Activated T-cell treated with anti-CD3 and anti-CD28 coated beads for 1 hour (primary cell): ENCODE measurements around the gene SEMA7A.

Experiments used
- DNase-seq: peaks from one replicate; pipeline ENCODE4 v3.0.0-alpha.2; 2020; ENCODE audit warnings: low read depth

The SEMA7A gene

DNA sequence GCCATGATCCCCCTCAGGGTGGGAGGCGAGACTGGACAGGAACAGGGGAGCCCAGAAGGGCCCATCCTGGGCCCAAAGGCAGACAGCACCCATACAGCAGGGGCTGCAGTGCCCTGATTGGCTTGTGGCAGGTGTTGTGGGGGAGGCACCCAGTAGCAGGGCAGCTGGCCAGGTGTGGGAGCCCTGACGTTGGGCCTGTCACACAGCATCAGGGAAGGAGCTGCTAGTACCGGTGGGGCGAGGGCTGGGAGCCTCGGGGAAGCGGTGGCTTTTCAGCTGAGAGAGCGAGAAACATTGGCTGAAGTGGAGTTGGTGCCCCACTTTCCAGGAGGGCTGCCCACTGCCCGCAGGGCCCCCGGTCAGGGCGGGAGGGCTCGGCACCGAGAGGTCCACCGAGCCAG is 46.6 kb downstream of the SEMA7A start:
- DNase-seq: no peak

DNA sequence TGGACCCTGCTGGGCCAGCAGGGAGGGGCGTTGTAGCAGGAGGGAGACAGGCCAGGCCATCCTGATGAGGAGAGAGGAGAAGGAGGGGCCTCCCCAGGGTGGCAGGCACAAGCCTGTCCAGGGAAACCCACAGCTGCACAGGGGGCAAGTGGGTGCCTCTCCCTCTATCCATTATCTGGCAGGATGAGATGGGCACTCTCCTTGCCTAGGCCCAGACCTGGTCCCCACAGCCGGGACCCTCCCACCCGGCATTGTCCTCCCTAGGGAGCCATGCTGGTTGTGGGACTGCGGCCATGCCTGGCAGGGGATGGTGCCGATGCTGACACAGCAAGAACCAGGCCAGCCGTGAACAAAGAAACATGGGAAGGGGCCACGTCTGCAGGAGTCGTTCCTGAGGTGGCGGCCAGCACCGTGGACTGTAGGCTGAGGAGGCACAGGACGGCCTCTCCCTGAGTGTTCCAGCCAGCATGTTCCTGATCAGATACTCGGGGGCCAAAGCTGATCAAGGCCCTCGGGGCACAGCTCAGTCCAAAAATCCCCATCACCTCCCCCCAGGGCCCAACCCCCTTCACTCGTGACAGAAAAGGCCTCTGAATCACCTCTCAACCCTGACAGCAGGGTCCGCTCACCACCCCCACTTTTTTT is 47.1 kb downstream of the SEMA7A start:
- no peak for DNase-seq

DNA sequence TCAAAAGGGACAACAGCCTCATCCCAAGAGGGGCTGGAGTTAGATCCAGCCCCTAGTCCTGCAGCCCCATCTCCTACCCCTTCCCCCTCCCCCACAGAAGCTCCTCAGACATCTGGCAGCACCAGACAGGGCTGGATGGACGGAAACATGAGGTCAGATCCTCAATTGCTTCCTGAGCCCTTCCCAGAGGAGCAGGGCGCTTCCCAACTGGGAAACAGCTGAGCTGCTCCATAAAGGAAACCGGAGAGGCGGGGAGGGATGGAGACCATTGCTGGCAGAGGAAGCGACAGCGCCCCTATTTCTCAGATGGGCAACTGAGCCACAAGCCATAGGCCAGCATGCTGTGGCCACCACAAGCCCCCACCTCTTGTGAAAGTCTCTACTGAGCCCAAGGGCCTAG is 48.0 kb downstream of the SEMA7A start:
- no peak for DNase-seq

DNA sequence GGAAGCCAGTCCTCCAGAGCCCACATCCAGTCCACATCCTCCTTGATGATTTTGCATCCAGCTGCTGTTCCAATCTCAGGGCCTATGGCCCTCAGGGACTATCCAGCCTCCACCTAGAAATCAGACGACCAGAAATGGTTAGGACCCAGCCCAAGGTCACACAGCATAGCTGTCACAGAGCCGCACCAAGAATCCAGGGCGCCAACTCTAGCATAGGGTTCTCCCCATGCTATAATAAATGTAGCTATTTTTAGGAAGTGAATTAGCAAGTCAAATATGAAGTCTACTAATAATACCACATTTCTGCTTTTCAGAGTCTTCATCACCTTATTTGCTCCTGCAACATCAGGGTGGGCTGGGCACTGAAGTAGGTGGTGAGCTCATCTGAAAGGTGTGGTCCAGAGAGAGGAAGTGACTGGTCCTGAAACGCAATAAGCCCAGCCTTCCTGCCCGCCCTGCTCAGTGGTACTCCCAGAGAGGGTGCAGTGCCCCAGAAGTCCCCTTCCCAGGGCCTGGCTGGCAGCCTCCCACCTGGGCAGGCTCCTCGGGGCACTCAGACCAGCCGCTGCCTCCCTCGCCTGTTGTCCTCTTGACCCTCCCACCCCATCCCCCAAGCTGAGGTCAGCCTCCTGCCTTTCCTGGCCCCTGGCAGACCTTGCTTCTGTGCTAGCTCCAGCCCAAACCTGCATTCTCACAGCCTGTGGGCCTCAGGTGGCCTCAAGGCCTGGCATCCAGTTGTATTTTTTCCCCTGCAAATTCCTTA is 48.7 kb downstream of the SEMA7A start:
- DNase-seq: no peak

DNA sequence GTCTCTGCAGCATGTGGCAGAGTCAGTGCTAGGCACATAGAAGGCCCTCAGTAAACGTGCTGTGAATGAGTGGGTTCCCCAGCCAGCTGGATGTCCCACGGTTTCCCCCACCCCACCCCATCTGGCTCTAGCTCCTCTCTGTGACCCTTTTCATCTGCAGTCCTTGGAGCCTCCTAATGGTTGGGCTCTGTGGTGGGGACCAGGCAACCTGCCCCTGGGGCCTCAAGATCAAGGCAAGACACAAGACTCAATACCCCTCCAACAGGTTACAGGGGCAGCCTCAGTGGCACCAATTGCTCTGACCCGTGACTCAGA is 49.2 kb downstream of the SEMA7A start:
- no peak for DNase-seq

DNA sequence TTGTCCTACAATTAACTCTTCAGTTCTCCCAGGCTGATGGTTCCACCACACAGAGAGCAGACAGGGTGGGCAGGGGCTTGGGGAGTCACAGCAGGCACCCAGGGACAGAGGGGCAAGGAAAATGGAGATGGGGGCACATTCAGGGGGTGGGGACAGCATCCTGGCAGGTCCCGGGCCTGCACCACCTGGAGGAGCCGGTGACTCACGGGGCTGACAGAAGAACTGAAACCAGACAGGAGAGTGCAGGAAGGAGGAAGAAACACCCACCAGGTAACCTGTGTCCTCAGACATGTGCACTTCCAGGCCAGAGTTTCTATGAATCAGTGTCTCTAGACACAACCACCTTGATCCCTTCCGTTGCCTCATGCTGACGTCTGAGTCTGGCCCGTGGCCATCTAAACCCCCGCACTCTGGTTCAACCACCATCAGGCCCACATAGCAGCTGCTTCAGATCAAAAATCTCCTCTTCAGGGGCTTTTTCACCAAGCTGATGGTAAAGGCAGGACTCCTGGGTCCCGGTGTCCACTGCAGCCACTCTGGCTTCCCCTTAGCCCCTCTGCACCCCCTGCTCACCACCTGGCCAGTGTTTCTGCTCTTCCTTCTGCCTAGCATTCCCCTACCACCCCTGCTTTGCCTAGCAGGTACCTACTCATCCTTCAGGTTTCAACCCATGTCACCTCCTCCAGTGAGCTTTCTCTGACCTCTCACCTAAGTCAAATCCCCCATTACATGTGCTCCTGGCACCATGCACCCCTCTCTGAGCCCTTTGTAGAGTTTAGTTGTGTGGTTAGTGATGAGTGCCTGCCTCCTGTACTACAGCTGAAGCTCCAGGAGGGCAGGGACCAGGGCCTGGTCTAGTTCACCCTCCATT is 49.8 kb downstream of the SEMA7A start:
- DNase-seq: peak; percentile 22

DNA sequence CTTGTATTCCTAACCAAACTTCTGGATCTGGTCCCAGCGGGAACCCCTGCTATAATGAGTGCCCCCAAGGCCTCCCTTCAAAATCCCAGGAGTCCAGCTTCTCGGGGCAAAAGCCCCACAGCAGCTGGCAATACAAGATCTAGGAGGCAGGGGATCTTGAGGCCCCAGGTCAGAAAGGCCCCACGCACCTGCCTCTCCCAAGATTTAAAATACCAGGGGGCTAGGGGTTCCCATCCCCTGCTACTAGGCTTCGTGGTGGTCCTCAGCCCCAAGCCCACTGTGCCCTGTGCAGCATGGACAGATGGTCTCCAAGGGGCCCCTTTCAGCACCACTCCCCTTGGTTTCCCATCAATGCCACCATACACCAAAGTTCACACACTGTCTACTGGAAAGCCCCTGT is 50.5 kb downstream of the SEMA7A start:
- DNase-seq: no peak

DNA sequence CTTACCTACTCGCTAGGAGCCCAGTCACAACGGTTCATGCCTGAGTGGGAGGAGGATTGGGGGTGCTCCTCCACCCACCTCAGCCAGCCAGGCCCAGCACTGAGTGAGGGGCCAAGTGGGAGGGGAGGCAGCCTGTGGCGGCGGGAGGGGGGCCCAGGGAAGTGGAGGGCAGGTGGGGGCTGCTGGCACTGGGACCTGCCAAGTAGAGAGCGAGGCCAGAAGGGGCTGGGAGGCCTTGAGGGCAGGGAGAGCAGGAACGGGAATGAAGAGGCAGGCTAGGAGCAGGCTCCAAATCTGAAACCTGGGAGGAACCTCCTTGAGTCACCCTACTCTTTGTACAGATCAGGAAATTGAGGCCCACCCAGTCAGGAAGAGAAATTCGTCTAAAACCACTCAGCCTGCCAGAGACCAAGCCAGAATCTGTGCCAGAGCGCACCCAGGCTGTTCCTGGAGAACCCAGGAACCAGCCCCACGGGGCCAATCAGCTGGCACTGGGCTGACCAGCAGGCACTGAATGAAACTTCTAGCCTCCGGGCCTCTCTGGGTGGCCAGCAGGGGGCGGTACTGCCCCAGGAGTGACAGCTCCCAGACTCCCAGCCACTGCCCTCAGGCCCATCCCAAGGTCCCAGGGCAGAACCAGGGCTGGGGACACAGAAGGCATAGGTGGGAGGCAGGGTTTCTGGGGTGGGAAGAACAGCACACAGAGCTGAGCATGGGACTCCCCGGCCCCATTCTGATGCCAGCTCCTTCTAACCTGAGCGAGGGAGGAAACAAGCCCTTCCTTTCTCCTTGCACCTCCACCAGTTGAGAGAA is 51.5 kb downstream of the SEMA7A start:
- DNase-seq: peak; percentile 73

DNA sequence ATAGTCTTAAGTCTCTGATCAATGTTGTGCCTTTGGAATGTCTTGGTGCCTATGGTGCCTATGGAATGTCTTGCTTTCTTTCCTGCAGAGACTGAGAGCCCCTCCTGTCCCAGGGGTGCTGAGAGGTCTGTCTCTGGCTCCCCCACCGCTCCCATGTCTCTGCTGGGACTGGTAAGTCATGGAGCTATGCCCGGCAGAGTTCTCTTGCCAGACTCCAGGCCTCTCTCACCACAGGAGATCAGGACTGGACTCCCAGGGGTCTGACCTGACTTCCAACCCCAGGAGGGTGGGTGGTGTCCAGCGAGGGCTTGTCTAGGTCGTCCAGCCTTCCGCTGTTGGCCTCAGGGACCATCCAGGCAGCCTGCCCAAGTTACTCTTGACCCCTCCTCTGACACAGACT is 52.3 kb downstream of the SEMA7A start:
- no peak for DNase-seq

DNA sequence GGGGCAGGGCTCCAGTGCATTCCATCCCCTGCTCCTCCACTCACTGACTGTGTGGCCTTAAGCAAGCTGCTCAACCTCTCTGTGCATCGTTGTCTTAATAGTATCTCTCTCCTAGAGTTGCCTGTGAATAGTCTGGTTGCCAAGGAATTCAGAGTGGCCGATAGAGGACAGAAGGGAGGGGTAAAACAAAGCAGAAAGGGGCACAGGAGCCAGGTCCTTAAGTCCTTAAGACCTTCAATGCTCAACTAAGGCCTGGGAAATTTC is 52.6 kb downstream of the SEMA7A start:
- no peak for DNase-seq

DNA sequence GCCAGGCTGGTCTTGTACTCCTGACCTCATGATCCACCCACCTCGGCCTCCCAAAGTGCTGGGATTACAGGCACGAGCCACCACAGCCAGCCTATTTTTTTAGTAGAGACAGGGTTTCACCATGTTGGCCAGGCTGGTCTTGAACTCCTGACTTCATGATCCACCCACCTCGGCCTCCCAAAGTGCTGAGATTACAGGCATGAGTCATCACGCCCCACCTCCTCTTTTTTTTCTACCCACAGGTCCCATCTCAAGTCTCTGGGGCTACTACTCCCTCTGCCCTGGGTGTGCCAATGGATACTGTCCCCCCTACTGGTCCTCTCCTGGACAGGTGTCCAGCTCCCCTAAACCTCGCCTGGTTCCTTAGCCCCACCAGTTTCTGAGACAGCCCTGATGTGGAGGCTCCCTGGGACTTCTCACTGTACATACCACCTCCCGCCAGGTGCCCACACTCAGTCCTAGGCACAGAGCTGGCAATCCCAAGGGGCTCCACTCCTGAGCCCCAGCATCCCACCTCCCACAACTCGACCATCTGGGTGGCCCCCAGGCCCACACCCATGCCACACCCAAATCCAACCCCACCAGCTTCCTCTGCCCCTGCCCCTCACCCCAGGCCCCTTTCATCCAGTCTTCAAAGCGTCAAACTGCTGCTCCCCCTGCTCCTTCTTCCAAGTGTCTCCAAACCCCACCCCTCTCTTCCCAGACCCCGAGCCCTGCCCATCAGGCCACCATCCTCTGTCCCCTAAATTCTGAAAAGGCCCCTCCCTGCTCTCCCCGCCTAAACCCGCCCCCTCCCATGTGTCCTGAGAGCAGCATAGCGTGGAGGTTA is 53.2 kb downstream of the SEMA7A start:
- DNase-seq: no peak

DNA sequence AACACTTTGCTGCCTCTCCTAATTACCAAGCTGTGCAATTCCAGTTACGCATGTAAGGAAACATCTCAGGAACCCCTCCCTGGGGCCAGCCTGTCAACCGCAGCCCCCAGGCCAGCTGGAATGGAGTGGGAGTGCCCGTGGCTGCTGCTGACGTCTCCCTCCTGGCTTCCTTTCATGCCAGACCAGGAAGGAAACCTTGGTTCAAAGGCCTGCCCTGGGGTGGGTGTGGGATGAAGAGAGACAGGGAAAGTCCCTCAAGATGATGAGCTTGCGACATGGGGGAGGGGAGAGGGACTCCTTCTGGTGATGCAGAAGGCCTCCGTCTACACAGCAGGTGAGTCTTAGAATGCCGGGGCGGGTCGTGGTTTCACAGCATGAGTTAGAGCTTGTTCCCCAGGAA is 54.9 kb downstream of the SEMA7A start:
- DNase-seq: no peak

DNA sequence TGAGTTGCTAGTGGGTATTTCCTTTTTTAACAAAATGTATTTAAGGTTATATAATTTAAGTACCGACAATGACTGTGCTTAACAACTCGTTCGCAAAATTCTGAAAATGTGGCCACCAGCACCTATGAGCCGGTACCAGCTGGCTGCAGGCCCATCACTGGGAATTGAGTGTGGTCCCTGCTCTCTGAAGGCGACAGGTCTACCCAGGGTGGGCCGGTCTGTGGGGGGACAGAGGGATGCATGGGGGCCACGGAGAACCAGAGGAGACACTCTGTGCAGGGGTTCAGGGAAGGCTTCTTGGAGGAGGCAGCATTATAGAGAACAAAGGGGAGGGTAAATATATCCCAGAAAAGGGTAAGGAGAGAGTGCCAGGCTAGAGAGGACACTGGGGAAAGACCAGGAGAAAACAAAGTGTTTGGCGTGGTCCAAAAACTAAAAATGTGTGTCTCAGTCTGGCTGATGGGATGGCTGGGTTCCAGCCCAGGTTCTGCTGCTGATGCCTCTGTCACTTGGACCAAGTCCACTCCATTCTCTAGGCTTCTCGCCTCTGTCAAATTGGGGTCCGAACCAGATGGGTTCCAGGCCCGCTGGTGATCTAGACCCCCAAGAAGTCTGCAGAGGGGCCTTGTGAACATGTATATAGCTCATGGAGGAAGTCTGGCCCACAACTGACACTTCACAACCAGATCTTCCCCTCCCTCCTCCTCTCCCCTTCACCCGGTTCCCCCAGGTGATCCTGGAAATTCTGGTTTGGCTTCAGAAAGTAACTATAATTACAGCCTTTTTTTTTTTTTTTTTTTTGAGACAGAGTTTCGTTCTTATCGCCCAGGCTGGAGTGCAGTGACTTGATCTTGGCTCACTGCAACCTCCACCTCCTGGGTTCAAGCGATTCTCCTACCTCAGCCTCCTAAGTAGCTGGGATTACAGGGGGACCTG is 55.7 kb downstream of the SEMA7A start:
- no peak for DNase-seq

DNA sequence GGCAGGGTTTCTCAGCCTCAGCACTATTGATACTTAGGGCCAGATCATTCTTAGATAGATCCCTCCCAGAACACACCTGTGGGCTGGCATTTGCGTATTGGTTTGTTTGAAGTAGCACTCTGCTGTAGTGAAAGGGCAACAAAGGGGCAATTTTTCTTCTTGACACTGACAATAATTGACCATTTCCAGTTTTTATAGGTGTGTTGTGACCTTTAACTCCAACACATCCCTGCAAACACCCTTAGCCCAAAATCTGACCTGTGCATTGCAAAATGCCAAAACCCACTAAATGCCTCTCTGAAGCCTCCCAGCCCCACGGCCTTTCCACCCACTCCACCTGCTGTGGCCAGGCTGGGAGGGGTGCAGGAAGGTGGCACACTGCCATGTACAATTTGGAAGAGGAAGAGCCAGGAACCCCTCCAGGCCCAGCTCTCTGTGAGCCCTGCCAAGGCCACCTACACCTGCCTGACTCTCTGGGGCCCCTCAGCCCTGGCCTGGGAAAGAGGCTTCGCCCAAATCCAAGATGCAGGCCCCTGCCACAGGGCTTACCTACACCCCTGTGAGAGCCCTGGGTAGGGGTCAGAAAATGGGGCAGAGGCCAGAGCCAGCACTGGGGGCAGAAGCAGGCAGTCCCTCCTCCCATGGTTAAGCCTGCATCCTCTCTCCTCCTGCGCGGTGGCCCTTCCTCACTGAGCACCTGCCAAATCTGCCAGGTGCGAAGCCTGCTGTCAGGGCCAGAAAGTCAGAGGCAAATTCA is 56.8 kb downstream of the SEMA7A start:
- no peak for DNase-seq

DNA sequence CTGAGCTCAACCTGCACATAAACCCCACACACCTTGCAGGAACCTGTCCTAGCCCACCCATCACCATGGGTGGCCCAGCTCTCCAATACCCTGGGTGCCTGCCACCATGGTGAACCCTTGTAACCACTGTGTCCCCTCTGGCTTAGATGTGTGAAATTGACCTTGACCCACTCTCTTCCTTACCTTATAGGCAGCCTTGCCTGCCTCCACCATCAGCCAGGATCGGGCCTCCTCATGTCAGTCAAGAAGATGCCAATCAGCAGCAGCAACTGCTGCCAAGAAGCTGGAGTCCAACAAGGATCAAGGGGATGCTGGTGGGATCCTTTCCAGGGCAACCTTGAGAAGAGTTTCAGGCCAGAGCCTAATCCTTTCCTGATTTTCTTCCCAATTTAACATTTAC is 57.5 kb downstream of the SEMA7A start:
- DNase-seq: no peak

DNA sequence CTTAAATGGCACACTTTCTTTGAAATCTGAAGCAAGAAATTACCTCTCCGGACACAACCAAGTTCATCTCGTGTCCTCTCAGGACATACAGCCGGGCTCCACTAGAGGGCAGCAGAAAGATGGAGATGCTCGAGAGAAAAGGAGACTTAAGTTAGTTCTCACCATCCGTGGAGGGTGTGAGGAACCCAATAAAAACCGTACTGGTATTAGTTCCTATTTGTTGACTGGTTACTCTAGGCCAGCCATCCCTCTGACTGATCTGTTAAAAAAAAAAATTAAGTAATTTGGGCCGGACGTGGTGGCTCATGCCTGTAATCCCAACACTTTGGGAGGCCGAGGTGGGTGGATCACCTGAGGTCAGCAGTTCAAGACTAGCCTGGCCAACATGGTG is 58.5 kb downstream of the SEMA7A start:
- peak; percentile 78 for DNase-seq

DNA sequence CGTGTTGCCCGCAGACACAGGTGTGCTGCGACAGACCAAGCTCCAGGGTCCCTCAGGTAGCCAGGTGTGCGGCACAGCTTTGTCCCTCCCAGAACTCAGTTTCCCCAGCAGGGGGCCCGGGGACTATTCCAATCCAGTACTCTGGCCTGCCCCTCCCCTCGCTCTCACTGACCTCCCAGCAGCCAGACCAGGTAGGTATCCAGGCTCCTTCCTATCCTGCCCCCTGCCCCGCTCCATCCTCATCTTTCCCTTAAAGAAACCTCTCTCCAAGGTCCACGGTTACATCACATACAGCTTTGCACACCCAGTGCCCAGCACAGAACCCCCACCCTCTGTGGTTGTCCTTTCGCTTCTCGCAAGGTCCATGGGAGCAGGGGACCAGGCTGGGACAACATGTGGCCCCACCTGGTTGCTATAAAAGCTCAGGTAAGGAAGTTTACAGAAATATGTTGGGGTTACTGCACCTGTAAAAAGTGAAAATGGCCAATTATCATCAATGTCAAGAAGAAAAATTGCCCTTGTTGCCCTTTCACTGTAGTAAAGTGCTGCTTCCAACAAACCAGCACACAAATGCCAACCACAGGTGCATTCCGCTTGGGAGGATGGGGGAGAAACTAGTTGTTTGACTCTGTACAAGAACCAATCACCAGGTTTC is 59.0 kb downstream of the SEMA7A start:
- DNase-seq: no peak

DNA sequence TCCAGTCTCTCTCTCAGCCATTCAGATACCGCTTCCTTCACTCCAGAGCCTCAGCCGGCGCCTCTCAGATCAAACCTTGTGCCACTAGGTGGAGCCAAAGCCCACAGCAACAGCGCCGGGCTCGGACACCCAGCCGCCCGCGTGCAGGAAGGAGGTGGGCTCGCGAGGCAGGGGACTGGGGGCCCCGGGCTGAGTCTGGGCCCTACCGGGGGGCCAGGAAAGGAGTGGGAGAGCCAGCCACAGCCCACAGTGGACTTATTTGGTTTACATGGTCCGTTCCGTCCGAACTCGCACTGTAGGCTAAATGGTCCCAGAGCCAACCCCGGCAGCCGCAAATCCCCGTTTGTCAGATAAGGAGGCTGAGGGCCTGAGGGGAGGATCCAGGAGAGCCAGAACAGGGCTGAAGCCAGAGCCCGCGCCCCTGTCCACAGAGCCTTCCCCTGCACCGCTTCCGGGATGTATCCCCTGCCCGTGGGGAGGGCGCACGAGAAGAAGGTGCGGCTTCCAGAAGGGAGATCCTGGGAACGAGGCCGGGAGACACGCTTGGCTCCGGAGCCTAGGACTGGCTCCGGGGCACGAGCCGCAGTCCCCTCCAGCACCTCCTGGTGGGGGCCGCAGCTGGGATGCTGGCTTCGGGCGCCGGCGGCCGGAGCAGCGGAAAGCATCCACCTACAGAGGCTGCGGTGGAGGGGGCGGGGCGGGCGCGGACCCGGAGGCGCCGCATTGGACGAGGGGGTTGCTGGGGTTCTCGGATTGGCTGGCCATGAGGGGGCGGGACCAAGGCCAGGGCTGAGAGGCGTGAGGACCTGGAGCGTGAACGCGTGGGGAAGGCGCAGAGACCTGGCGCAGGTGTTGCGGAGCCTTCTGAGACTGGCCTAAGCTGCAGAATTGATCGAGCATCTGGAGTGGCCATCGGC is 59.8 kb downstream of the SEMA7A start:
- DNase-seq: peak; percentile 94
